MG63 (cell line): ENCODE measurements around the gene TARS3. TPM values are rescaled to one million over a fixed set of nuclear protein-coding genes. Genes with fewer than 3 reads are reported as not detected.

Source experiments
- DNase-seq: peaks from one replicate; pipeline ENCODE4 v3.0.0-alpha.2; 2020
- H3K27me3 ChIP-seq: fragments of 250-450 bp; sonication (Bioruptor Pico); 2 replicates; pipeline ENCODE4 v1.5.1; 2020; ENCODE audit warnings: mild to moderate bottlenecking, moderate library complexity
- H3K36me3 ChIP-seq: fragments of 250-450 bp; sonication (Bioruptor Pico); 2 replicates; pipeline ENCODE4 v1.5.1; 2020; ENCODE audit warnings: mild to moderate bottlenecking, moderate library complexity
- H3K4me3 ChIP-seq: fragments of 250-450 bp; sonication (Bioruptor Pico); 2 replicates; pipeline ENCODE4 v1.5.1; 2020; ENCODE audit warnings: mild to moderate bottlenecking, moderate library complexity
- H3K9me3 ChIP-seq: fragments of 250-450 bp; sonication (Bioruptor Pico); 2 replicates; pipeline ENCODE4 v1.5.1; 2020; ENCODE audit warnings: mild to moderate bottlenecking, moderate library complexity
- total RNA-seq: library from RNA; depleted of rRNA; stranded (reverse); fragments of >200 nt; shearing (Covaris generic); gene quantifications from 2 replicates; pipeline ENCODE4 v1.2.3, GENCODE V29; 2014; ENCODE audit warnings: low replicate concordance

The TARS3 gene
- total RNA-seq, 1 experiment from 2014 or later, result 9.1 TPM

- no peak overlapping the region for H3K4me3 ChIP-seq
- peaks cover 22% of the 10 kb centered on the region for H3K9me3 ChIP-seq
- no peak for DNase-seq
- H3K36me3 ChIP-seq, result peaks cover 28% of the 10 kb centered on the region
- no peaks in the 10 kb centered on the region for H3K27me3 ChIP-seq
Observed at GRCh38 chr15:101621961-101622360, 102.3 kb downstream of the TARS3 start.

GRCh38 chr15:101620671-101621070 is 103.6 kb downstream of the TARS3 start:
- DNase-seq, result no peak
- Histone ChIP-seq H3K9me3 (peaks cover 22% of the 10 kb centered on the region), H3K36me3 (peaks cover 24% of the 10 kb centered on the region), H3K4me3 (no peak overlapping the region), H3K27me3 (no peaks in the 10 kb centered on the region)

GRCh38 chr15:101619615-101619865 is 104.7 kb downstream of the TARS3 start:
- Histone ChIP-seq H3K36me3 (peaks cover 20% of the 10 kb centered on the region), H3K4me3 (no peak overlapping the region), H3K9me3 (peaks cover 20% of the 10 kb centered on the region), H3K27me3 (no peaks in the 10 kb centered on the region)
- no peak for DNase-seq

- no peak for DNase-seq
- Histone ChIP-seq H3K36me3 (peaks cover 16% of the 10 kb centered on the region), H3K9me3 (peaks cover 16% of the 10 kb centered on the region), H3K4me3 (no peak overlapping the region), H3K27me3 (no peaks in the 10 kb centered on the region)
Observed at GRCh38 chr15:101618851-101619614, 105.2 kb downstream of the TARS3 start.

- H3K36me3 ChIP-seq, result peaks cover 10% of the 10 kb centered on the region
- H3K27me3 ChIP-seq, result no peaks in the 10 kb centered on the region
- no peak overlapping the region for H3K4me3 ChIP-seq
- no peak for DNase-seq
- peaks cover 7% of the 10 kb centered on the region for H3K9me3 ChIP-seq
Observed at GRCh38 chr15:101618076-101618475, 106.2 kb downstream of the TARS3 start.

GRCh38 chr15:101617390-101617965 is 106.8 kb downstream of the TARS3 start:
- Histone ChIP-seq H3K9me3 (peaks cover under 1% of the 10 kb centered on the region), H3K27me3 (no peaks in the 10 kb centered on the region), H3K36me3 (peaks cover 4% of the 10 kb centered on the region; the same call in 1 of the 2 replicates), H3K4me3 (no peak overlapping the region)
- DNase-seq, result no peak

DNA sequence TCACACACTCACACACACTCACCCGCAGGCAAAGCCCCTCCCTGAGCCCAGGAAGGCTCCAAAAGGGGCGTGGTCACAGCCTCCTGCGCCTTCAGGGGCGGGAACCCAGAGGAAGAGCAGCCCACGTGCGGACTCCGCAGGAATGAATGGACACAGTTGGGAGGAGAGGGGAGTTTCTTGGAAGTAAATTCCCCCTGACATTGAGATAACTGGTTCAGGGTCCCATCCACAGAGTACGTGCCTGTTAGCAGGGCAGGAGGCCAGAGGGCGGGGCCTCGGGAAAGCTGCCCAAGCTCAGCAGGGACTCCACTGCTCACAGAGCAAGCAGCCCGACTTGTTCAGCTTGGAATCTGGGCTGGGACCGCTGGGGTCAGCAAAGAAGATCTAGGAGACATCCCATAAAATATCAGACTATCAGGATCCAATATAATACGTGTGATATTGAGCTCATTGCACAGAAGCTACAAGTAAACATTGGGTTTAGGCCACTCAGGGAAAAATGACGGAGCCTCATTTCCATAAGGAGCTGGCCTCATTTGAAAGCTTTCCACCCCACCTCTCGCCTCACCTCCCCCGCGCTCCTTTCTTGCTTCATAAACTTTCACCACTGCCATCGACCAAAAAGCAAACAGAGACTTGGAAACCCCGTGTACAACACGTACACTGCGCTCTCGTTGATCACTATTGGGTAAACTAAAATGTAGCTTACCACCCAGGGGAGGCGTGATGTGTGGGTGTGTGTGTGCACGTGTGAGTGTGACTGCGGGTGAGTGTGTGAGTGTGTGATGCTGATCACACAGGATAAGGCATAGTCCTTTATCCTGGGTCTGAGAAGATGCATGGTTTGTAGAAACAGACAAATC is 108.1 kb downstream of the TARS3 start:
- Histone ChIP-seq H3K36me3 (0 out of 2 replicates have a peak, but pooled peaks cover 4% of the 10 kb centered on the region), H3K4me3 (no peak overlapping the region), H3K27me3 (no peaks in the 10 kb centered on the region), H3K9me3 (no peaks in the 10 kb centered on the region)
- DNase-seq, result peak; percentile 87

DNA sequence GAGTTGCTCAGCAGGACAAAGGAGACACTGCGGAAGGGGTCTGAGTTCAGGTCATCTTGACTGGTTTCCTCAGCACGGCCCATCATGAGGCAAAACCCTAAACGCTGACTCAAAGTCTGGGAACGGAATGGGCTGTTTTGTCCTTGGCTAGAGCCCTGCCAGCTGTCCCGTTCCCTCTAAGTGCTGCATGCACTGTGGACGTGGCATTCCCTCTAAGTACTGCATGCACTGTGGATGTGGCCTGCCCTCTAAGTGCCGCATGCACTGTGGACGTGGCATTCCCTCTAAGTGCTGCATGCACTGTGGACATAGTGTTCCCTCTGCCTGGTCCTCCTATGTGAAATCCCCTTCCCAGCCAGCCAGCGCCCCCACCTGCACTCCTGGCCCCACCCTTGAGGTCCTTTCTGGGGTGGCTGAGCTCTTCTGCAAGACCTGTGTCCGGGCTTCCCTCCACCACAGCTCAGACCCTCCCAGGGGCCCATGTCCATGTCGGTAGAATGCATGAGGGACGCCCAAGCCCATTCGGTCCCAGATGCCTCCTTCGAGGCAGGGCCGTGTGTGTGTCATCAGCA is 108.8 kb downstream of the TARS3 start:
- Histone ChIP-seq H3K9me3 (no peaks in the 10 kb centered on the region), H3K27me3 (no peaks in the 10 kb centered on the region), H3K36me3 (0 out of 2 replicates have a peak, but pooled peaks cover 4% of the 10 kb centered on the region), H3K4me3 (no peak overlapping the region)
- DNase-seq, result no peak

GRCh38 chr15:101614761-101615160 is 109.5 kb downstream of the TARS3 start:
- no peak for DNase-seq
- Histone ChIP-seq H3K27me3 (no peaks in the 10 kb centered on the region), H3K36me3 (0 out of 2 replicates have a peak, but pooled peaks cover 4% of the 10 kb centered on the region), H3K9me3 (no peaks in the 10 kb centered on the region), H3K4me3 (no peak overlapping the region)

DNA sequence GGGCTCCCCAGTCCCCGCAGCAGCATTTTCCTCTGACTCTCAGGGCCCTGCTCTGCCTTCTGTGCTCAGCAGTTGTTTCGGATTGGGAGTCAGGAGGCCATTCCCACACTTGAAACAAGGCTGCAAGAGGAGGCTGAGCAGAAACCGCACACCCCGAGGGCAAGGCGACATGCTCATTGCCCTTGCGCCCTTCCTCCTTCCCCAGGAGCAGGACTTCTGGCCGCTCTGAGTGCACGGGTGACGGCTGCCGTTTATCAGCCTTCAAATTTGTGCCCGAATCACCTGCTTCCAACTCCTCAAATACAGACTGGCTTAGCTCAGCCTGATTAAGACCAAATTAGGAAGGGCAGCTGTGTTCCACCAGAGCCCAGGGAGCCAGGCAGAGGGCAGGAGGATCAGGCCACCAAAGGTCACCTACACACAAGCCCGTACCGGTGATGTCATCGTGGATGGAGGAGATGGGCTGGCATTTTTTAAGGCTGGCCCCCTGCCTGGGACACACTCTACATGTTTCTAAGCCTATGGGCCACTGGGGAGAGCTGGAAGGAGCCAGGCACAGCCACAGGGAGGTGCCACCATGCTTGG is 110.2 kb downstream of the TARS3 start:
- Histone ChIP-seq H3K9me3 (no peaks in the 10 kb centered on the region), H3K4me3 (no peak overlapping the region), H3K36me3 (0 out of 2 replicates have a peak, but pooled peaks cover 2% of the 10 kb centered on the region), H3K27me3 (no peaks in the 10 kb centered on the region)
- no peak for DNase-seq

GRCh38 chr15:101613130-101614000 is 110.9 kb downstream of the TARS3 start:
- Histone ChIP-seq H3K27me3 (no peaks in the 10 kb centered on the region), H3K36me3 (no peaks in the 10 kb centered on the region), H3K4me3 (no peak overlapping the region), H3K9me3 (no peaks in the 10 kb centered on the region)
- no peak for DNase-seq

DNA sequence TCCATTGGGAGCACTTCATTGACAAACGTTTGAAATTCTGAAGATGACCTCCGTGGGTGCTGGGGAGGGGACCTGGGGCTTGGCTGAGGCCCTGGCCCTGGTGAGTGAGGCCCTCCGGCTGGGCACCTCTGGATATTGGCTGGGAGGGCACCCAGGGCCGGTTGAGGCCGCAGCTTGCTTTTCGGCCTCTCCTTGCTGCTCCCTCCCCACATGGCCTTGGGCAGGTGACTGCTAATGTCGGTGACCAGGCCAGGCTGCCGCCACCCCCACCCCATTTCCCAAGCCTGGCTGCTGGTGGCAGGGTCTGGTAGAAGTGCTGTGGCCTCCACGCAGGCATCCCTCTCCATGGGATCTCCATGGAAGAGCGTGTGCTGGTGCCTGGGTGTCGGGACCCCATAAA is 111.6 kb downstream of the TARS3 start:
- Histone ChIP-seq H3K9me3 (no peaks in the 10 kb centered on the region), H3K27me3 (no peaks in the 10 kb centered on the region), H3K36me3 (no peaks in the 10 kb centered on the region), H3K4me3 (no peak overlapping the region)
- DNase-seq, result no peak

GRCh38 chr15:101611580-101612299 is 112.5 kb downstream of the TARS3 start:
- Histone ChIP-seq H3K9me3 (no peaks in the 10 kb centered on the region), H3K27me3 (no peaks in the 10 kb centered on the region), H3K36me3 (no peaks in the 10 kb centered on the region), H3K4me3 (no peak overlapping the region)
- DNase-seq, result no peak

- Histone ChIP-seq H3K9me3 (no peaks in the 10 kb centered on the region), H3K27me3 (no peaks in the 10 kb centered on the region), H3K4me3 (no peak overlapping the region), H3K36me3 (no peaks in the 10 kb centered on the region)
- DNase-seq, result no peak
Observed at GRCh38 chr15:101611007-101611406, 113.3 kb downstream of the TARS3 start.

- no peaks in the 10 kb centered on the region for H3K36me3 ChIP-seq
- H3K4me3 ChIP-seq, result no peak overlapping the region
- DNase-seq, result no peak
- H3K9me3 ChIP-seq, result no peaks in the 10 kb centered on the region
- H3K27me3 ChIP-seq, result no peaks in the 10 kb centered on the region
Observed at GRCh38 chr15:101610611-101611000, 113.7 kb downstream of the TARS3 start.
